Endothelial cell of umbilical vein (primary cell): ENCODE data around the gene KIAA0753. TPM values are rescaled to one million over a fixed set of nuclear protein-coding genes. Genes with fewer than 3 reads are reported as not detected.

Experiments used
- BruUV-seq: library from RNA; stranded (reverse); fragments of 400-500 nt; replicated peaks from 2 replicates; lab custom pipeline; 2021; lab: Mats Ljungman, UMichigan
- CTCF ChIA-PET: fragments of 300-600, 350-600 bp; sonication (Branson Sonifier 250); formaldehyde crosslinking; loops from one replicate; lab custom pipeline; 2021; ENCODE audit warnings: antibody characterized with exemption, inconsistent platforms; lab: Charles Lee
- POLR2A ChIA-PET: fragments of 300-600, 350-600 bp; sonication (Branson Sonifier 250); formaldehyde crosslinking; loops from one replicate; lab custom pipeline; 2021; ENCODE audit warnings: antibody characterized with exemption, inconsistent platforms; lab: Charles Lee
- DNase-seq: peaks from one replicate; pipeline ENCODE4 v3.0.0-alpha.2; 2011; ENCODE audit warnings: low read depth, low spot score
- FAIRE-seq: peaks from 2 replicates; lab custom pipeline; 2011; peaks lifted over from hg19 to GRCh38; lab: Jason Lieb, UNC
- H2AFZ ChIP-seq: 2 replicates; pipeline ENCODE4 v1.6.0; 2012; ENCODE audit warnings: low read depth, low read length, control low read depth, inconsistent platforms
- H3K27ac ChIP-seq: 2 replicates; pipeline ENCODE4 v1.5.1; 2011; ENCODE audit warnings: low read depth, mild to moderate bottlenecking, control low read depth, low read length, moderate library complexity; ENCODE audit not compliant: insufficient read depth
- H3K27me3 ChIP-seq, 2 experiments: 2 replicates each; pipeline versions ENCODE4 v1.6.0 to v1.6.1; 2011; ENCODE audit warnings: low read length in 2 of 2, mixed read lengths in 1 of 2; ENCODE audit not compliant: control insufficient read depth in 2 of 2, insufficient read depth in 2 of 2
- H3K36me3 ChIP-seq, 2 experiments: 2 replicates in 1 of 2; 3 replicates in 1 of 2; pipeline ENCODE4 v1.5.1; 2011; ENCODE audit warnings: low read length in 2 of 2, mild to moderate bottlenecking in 1 of 2, moderate library complexity in 1 of 2; ENCODE audit not compliant: control insufficient read depth in 2 of 2, insufficient read depth in 2 of 2; ENCODE audit errors: extremely low read depth in 1 of 2
- H3K4me1 ChIP-seq: 3 replicates; pipeline ENCODE4 v1.5.1; 2011; ENCODE audit warnings: mild to moderate bottlenecking, low read length; ENCODE audit not compliant: control insufficient read depth, insufficient read depth; ENCODE audit errors: extremely low read depth
- H3K4me2 ChIP-seq: 2 replicates; pipeline ENCODE4 v1.6.1; 2011; ENCODE audit warnings: low read length, control low read depth, mixed read lengths; ENCODE audit not compliant: insufficient read depth
- H3K4me3 ChIP-seq, 3 experiments: fragments of 200-600 bp in 1 of 3; sonication (generic), shearing (Covaris generic) in 1 of 3; replicated peaks in 1 of 3; 2 replicates each; pipeline ENCODE4 v1.5.1; 2011 to 2016; ENCODE audit warnings: control low read depth in 3 of 3, low read length in 3 of 3, mild to moderate bottlenecking in 2 of 3, inconsistent platforms in 1 of 3, low read depth in 1 of 3, moderate library complexity in 1 of 3; ENCODE audit not compliant: insufficient read depth in 1 of 3
- H3K79me2 ChIP-seq: 2 replicates; pipeline ENCODE4 v1.6.0; 2012; ENCODE audit warnings: low read length, inconsistent platforms; ENCODE audit not compliant: control insufficient read depth, insufficient read depth
- H3K9ac ChIP-seq: replicated peaks from 2 replicates; pipeline ENCODE3; 2011; ENCODE audit warnings: low read length, control low read depth; ENCODE audit not compliant: insufficient read depth; ENCODE audit errors: extremely low read depth
- H3K9me1 ChIP-seq: replicated peaks from 3 replicates; pipeline ENCODE4 v1.6.0; 2011; ENCODE audit warnings: mild to moderate bottlenecking, low read length; ENCODE audit not compliant: control insufficient read depth, insufficient read depth; ENCODE audit errors: extremely low read depth
- H3K9me3 ChIP-seq: replicated peaks from 2 replicates; pipeline ENCODE4 v1.5.1; 2012; ENCODE audit warnings: low read length, inconsistent platforms; ENCODE audit not compliant: control insufficient read depth, insufficient read depth
- H4K20me1 ChIP-seq: replicated peaks from 2 replicates; pipeline ENCODE3; 2011; ENCODE audit warnings: mild to moderate bottlenecking, low read length; ENCODE audit not compliant: control insufficient read depth, insufficient read depth; ENCODE audit errors: extremely low read depth
- EZH2 ChIP-seq: IDR thresholded peaks from 2 replicates; pipeline ENCODE4 v1.6.1; 2012; ENCODE audit warnings: borderline replicate concordance, low read depth, mild to moderate bottlenecking, moderate library complexity, low read length, inconsistent platforms; ENCODE audit not compliant: severe bottlenecking
- FOS ChIP-seq: IDR thresholded peaks from 2 replicates; pipeline ENCODE4 v1.6.1; 2011; ENCODE audit warnings: mild to moderate bottlenecking, low read length, moderate library complexity, borderline replicate concordance; ENCODE audit not compliant: insufficient read depth
- GATA2 ChIP-seq: IDR thresholded peaks from 2 replicates; pipeline ENCODE4 v1.7.0; 2011; ENCODE audit warnings: low read depth, mild to moderate bottlenecking, moderate library complexity, mixed read lengths, low read length; ENCODE audit not compliant: insufficient read length, insufficient read depth
- JUN ChIP-seq: IDR thresholded peaks from 2 replicates; pipeline ENCODE4 v1.6.1; 2011; ENCODE audit warnings: borderline replicate concordance, low read depth; ENCODE audit not compliant: insufficient read length, insufficient read depth
- MAX ChIP-seq: IDR thresholded peaks from 2 replicates; pipeline ENCODE4 v1.6.1; 2011; ENCODE audit not compliant: insufficient read depth, insufficient read length
- MYC ChIP-seq: IDR thresholded peaks from one replicate; pipeline ENCODE4 v1.6.1; 2011; ENCODE audit warnings: mild to moderate bottlenecking, low read depth, low read length
- POLR2A ChIP-seq: IDR thresholded peaks from 2 replicates; pipeline ENCODE4 v1.6.1; 2012; ENCODE audit warnings: low read depth, mild to moderate bottlenecking, control low read depth, low read length
- POLR2AphosphoS5 ChIP-seq: IDR thresholded peaks from 2 replicates; pipeline ENCODE4 v1.6.1; 2012; ENCODE audit warnings: low read depth, mild to moderate bottlenecking, control low read depth, low read length, moderate library complexity; ENCODE audit not compliant: insufficient read depth
- dilution Hi-C: fragments of 300-500 bp; cut with MboI; formaldehyde crosslinking; loops from one replicate; pipeline ENCODE4 v1.15.0; 2019; ENCODE audit warnings: low sequenced_read_pairs; ENCODE audit not compliant: extremely low pct_ligation_motif_present
- intact Hi-C: fragments of 100-400 bp; cut with micrococcal nuclease; formaldehyde crosslinking; loops from one replicate; pipeline ENCODE4 v1.10.0; 2022
- polyA plus RNA-seq, 4 experiments: library from polyadenylated mRNA; depleted of rRNA in 3 of 4; stranded (reverse) in 3 of 4; unstranded in 1 of 4; fragments of >200 nt; gene quantifications; 2 replicates each; pipeline versions ENCODE4 v1.2.1 to v1.2.3, GENCODE V29; 2011 to 2012; ENCODE audit warnings: missing spikeins in 1 of 4
- total RNA-seq: library from RNA; stranded (reverse); gene quantifications from 2 replicates; pipeline ENCODE4 v1.2.3, GENCODE V29; 2021
- TF ChIP-seq, protein P1 (sequence below), 2 donors: IDR thresholded peaks; 1 replicate in 1 of 2; 2 replicates in 1 of 2; pipeline ENCODE4 v1.5.1; 2011; ENCODE audit warnings: low read length in 2 of 2, mild to moderate bottlenecking in 2 of 2, moderate library complexity in 2 of 2, control low read depth in 1 of 2, inconsistent platforms in 1 of 2, low read depth in 1 of 2; ENCODE audit not compliant: insufficient read depth in 1 of 2; ENCODE audit errors: extremely low read depth in 1 of 2

Gene KIAA0753
- total and polyA plus RNA-seq, 2 donors (not counting 3 experiments of a cell fraction or from before 2014, with no cell fraction given): 5.3 to 23.9 TPM

GRCh38 chr17:6630390-6630789, 10.1 kb downstream of the KIAA0753 start:
- FAIRE-seq (no peak), DNase-seq (no peak)
- Histone ChIP-seq H3K9me3 (no peaks in the 10 kb centered on the region), H3K27me3 (no peaks in the 10 kb centered on the region), H3K9ac (no peak overlapping the region), H4K20me1 (peaks cover 5% of the 10 kb centered on the region), H3K36me3 (peaks cover 3 to 12% of the 10 kb centered on the region in 2 experiments), H3K4me3 (no peak overlapping the region), H2AFZ (no peak overlapping the region), H3K9me1 (no peaks in the 10 kb centered on the region), H3K4me2 (no peak overlapping the region), H3K4me1 (peaks cover 12% of the 10 kb centered on the region), H3K27ac (no peak overlapping the region), H3K79me2 (peaks cover 6% of the 10 kb centered on the region)
- dilution Hi-C loops: no loop called here
- ChIA-PET POLR2A (no interaction called here), CTCF (no interaction called here)
- TF ChIP-seq POLR2AphosphoS5 (no peak), EZH2 (no peak), JUN (no peak), MAX (no peak), FOS (no peak), POLR2A (no peak), GATA2 (no peak), MYC (no peak)
- TF ChIP-seq, protein P1, sequence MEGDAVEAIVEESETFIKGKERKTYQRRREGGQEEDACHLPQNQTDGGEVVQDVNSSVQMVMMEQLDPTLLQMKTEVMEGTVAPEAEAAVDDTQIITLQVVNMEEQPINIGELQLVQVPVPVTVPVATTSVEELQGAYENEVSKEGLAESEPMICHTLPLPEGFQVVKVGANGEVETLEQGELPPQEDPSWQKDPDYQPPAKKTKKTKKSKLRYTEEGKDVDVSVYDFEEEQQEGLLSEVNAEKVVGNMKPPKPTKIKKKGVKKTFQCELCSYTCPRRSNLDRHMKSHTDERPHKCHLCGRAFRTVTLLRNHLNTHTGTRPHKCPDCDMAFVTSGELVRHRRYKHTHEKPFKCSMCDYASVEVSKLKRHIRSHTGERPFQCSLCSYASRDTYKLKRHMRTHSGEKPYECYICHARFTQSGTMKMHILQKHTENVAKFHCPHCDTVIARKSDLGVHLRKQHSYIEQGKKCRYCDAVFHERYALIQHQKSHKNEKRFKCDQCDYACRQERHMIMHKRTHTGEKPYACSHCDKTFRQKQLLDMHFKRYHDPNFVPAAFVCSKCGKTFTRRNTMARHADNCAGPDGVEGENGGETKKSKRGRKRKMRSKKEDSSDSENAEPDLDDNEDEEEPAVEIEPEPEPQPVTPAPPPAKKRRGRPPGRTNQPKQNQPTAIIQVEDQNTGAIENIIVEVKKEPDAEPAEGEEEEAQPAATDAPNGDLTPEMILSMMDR (IDR thresholded peaks at IDR 0.05; ENCODE audit: extremely low read depth in 1 of 2, insufficient read depth in 1 of 2, low read depth in 1 of 2, low read length in 2 of 2): no peak
- no TSS peak for BruUV-seq
- intact Hi-C loops: no loop called here
